Right lobe of liver (tissue), 6 donors: ENCODE data around the gene TSNAXIP1. TPM values are rescaled to one million over a fixed set of nuclear protein-coding genes. Genes with fewer than 3 reads are reported as not detected.
A peak's percentile ranks its signal among the peaks of the same experiment; 100 is the strongest.

Source experiments
- ATAC-seq, 4 donors: fragments of 200-7000 bp; cut with Tn5 transposase; one replicate each; pipeline ENCODE4 v1.9.1; 2020; ENCODE audit warnings: mild to moderate bottlenecking in 4 of 4, moderate library complexity in 4 of 4
- DNase-seq, 3 donors: peaks; one replicate each; pipeline ENCODE4 v3.0.0-alpha.2; 2020
- H3K27ac ChIP-seq, 3 donors: fragments of 200-600 bp; one replicate each; pipeline ENCODE4 v1.8.0; 2022
- H3K27me3 ChIP-seq, 2 donors: fragments of 200-600 bp; one replicate each; pipeline ENCODE4 v1.8.0; 2022
- H3K36me3 ChIP-seq, 4 donors: fragments of 200-600 bp; sonication (generic) in 1 of 4; one replicate each; pipeline versions ENCODE4 v1.5.1 to v1.8.0; 2017 to 2022; ENCODE audit warnings: control low read depth in 1 of 4
- H3K4me1 ChIP-seq, 4 donors: fragments of 200-600 bp; sonication (generic) in 1 of 4; one replicate each; pipeline versions ENCODE4 v1.5.1 to v1.8.0; 2017 to 2022; ENCODE audit warnings: control low read depth in 1 of 4
- H3K4me3 ChIP-seq, 3 donors: fragments of 200-600 bp; one replicate each; pipeline ENCODE4 v1.8.0; 2022
- H3K9me3 ChIP-seq, 4 donors: fragments of 200-600 bp; sonication (generic) in 1 of 4; one replicate each; pipeline versions ENCODE4 v1.5.1 to v1.8.0; 2017 to 2022; ENCODE audit warnings: control low read depth in 1 of 4
- CTCF ChIP-seq, 4 donors: fragments of 200-600 bp in 3 of 4; fragments of 450-650 bp in 1 of 4; IDR thresholded peaks; one replicate each; pipeline versions ENCODE4 v1.5.1 to v1.8.0; 2016 to 2022; ENCODE audit warnings: antibody characterized with exemption in 4 of 4, mild to moderate bottlenecking in 2 of 4
- POLR2A ChIP-seq: fragments of 450-650 bp; IDR thresholded peaks from one replicate; pipeline ENCODE4 v1.6.1; 2017; ENCODE audit warnings: antibody characterized with exemption, mild to moderate bottlenecking
- WGBS: methylation state at CpG from one replicate; pipeline ENCODE4 v1.1.6; 2018; ENCODE audit warnings: low coverage, low lambda C conversion rate; ENCODE audit not compliant: insufficient coverage; ENCODE audit errors: missing lambda C conversion rate; 5-methylcytosine and 5-hydroxymethylcytosine counted together
- intact Hi-C, 2 donors: fragments of 100-400 bp; cut with DNase I; formaldehyde crosslinking; loops; one replicate each; pipeline versions ENCODE4 v1.11.2 to v1.14.1; 2022
- total RNA-seq, 6 experiments: library from RNA; depleted of rRNA in 2 of 6; stranded (reverse); fragments of >200 nt in 2 of 6; fragmentation: NEBNext Ultra II Directional in 3 of 6; extraction: Animal tissue kit (Norgen Biotek cat#: 25700) in 3 of 6; gene quantifications; one replicate each; pipeline versions ENCODE4 v1.1.0 to v1.2.4, GENCODE V29; 2016 to 2023
- donor health status: DM: no; HTN: yes; CAD: no.
- donor health status: DM: no; HTN: no; CAD: no.
- donor health status: DM: no; HTN: no; CAD: no.
- donor health status: DM: no; HTN: yes; CAD: no.
- donor health status: DM: no; HTN: yes; CAD: no.

The TSNAXIP1 gene
- total RNA-seq, 6 experiments from 2014 or later: 0.42 to 1.2 (median 0.99) TPM

GRCh38 chr16:67760206-67760955 is 46.3 kb upstream of the TSNAXIP1 start:
- intact Hi-C loops: no loop called here
- peak overlapping the region in 2 of 3 donors; percentile 49 to 57 for H3K27ac ChIP-seq
- peaks cover 0 to 6% (median 0%) of the 10 kb centered on the region in 4 donors for H3K36me3 ChIP-seq
- DNase-seq: peak; percentile 61 to 91 (median 78)
- WGBS: 54% methylated on average over 4 of the region's 8 CpGs
- TF ChIP-seq CTCF (IDR thresholded peaks at IDR 0.05) (no peak), POLR2A (no peak)
- no peaks in the 10 kb centered on the region for H3K9me3 ChIP-seq
- peaks cover 0 to 34% (median 14%) of the 10 kb centered on the region in 4 donors for H3K4me1 ChIP-seq
- H3K4me3 ChIP-seq: no peak overlapping the region
- H3K27me3 ChIP-seq: no peaks in the 10 kb centered on the region
- peak; percentile 88 to 91 (median 89) for ATAC-seq

- Histone ChIP-seq H3K9me3 (no peaks in the 10 kb centered on the region), H3K36me3 (peaks cover 0 to 6% (median 0%) of the 10 kb centered on the region in 4 donors), H3K27me3 (no peaks in the 10 kb centered on the region), H3K4me3 (no peak overlapping the region), H3K4me1 (peaks cover 0 to 34% (median 14%) of the 10 kb centered on the region in 4 donors), H3K27ac (peak overlapping the region in 2 of 3 donors; percentile 49 to 57)
- no peak for TF ChIP-seq POLR2A
- no peak for TF ChIP-seq CTCF (IDR thresholded peaks at IDR 0.05)
- intact Hi-C loops: no loop called here
- 83% methylated on average over 4 of the region's 4 CpGs for WGBS
- ATAC-seq (peak in 1 of 4 donors; percentile 8), DNase-seq (no peak)
Observed at GRCh38 chr16:67760956-67761230, 45.8 kb upstream of the TSNAXIP1 start.

GRCh38 chr16:67761924-67762323 is 44.8 kb upstream of the TSNAXIP1 start:
- no peak for DNase-seq
- TF ChIP-seq POLR2A (no peak), CTCF (IDR thresholded peaks at IDR 0.05) (no peak)

GRCh38 chr16:67762385-67762784 is 44.3 kb upstream of the TSNAXIP1 start:
- Histone ChIP-seq H3K27me3 (no peaks in the 10 kb centered on the region), H3K4me3 (no peak overlapping the region), H3K36me3 (peaks cover 0 to 6% (median 0%) of the 10 kb centered on the region in 4 donors), H3K27ac (peak overlapping the region in 1 of 3 donors; percentile 3), H3K9me3 (no peaks in the 10 kb centered on the region), H3K4me1 (peaks cover 0 to 34% (median 14%) of the 10 kb centered on the region in 4 donors)
- WGBS: no CpG with 5 or more reads among the region's 2 CpGs
- DNase-seq (no peak), ATAC-seq (no peak)
- intact Hi-C loops: no loop called here
- TF ChIP-seq CTCF (IDR thresholded peaks at IDR 0.05): no peak
- TF ChIP-seq POLR2A: no peak

More at GRCh38 chr16:67761924-67762323, 44.8 kb upstream of the TSNAXIP1 start:
- H3K36me3 ChIP-seq: peaks cover 0 to 6% (median 0%) of the 10 kb centered on the region in 4 donors
- H3K4me3 ChIP-seq: no peak overlapping the region
- intact Hi-C loops: no loop called here
- H3K9me3 ChIP-seq: no peaks in the 10 kb centered on the region
- no CpG with 5 or more reads among the region's 1 CpG for WGBS
- no peaks in the 10 kb centered on the region for H3K27me3 ChIP-seq
- ATAC-seq: no peak
- peaks cover 0 to 34% (median 14%) of the 10 kb centered on the region in 4 donors for H3K4me1 ChIP-seq
- peak overlapping the region in 1 of 3 donors; percentile 57 for H3K27ac ChIP-seq
